SJCRH30 (cell line): ENCODE data around the gene RFC2. TPM values are rescaled to one million over a fixed set of nuclear protein-coding genes. Genes with fewer than 3 reads are reported as not detected.
"Not testable (repeated sequence)": the region's sequence is repeated elsewhere in the genome, so short reads cannot be mapped to it uniquely, and the experiment has no call there.

Experiments
- DNase-seq, 2 experiments: peaks; one replicate each; pipeline ENCODE4 v3.0.0-alpha.2; 2015 to 2020
- H3K27ac ChIP-seq: fragments of 250-450 bp; sonication (Bioruptor Pico); 2 replicates; pipeline ENCODE4 v1.5.1; 2020; ENCODE audit warnings: mild to moderate bottlenecking, moderate library complexity
- H3K27me3 ChIP-seq: fragments of 250-450 bp; sonication (Bioruptor Pico); 2 replicates; pipeline ENCODE4 v1.5.1; 2020; ENCODE audit warnings: mild to moderate bottlenecking, moderate library complexity
- H3K36me3 ChIP-seq: fragments of 250-450 bp; sonication (Bioruptor Pico); 2 replicates; pipeline ENCODE4 v1.5.1; 2020; ENCODE audit warnings: mild to moderate bottlenecking, moderate library complexity
- H3K4me1 ChIP-seq: fragments of 250-450 bp; sonication (Bioruptor Pico); 2 replicates; pipeline ENCODE4 v1.5.1; 2020; ENCODE audit warnings: mild to moderate bottlenecking, moderate library complexity
- H3K4me3 ChIP-seq: fragments of 250-450 bp; sonication (Bioruptor Pico); 2 replicates; pipeline ENCODE4 v1.5.1; 2020; ENCODE audit warnings: mild to moderate bottlenecking, moderate library complexity
- H3K9me3 ChIP-seq: fragments of 250-450 bp; sonication (Bioruptor Pico); replicated peaks from 2 replicates; pipeline ENCODE4 v1.5.1; 2020; ENCODE audit warnings: mild to moderate bottlenecking, moderate library complexity
- total RNA-seq: library from RNA; depleted of rRNA; stranded (reverse); fragments of >200 nt; shearing (Covaris generic); gene quantifications from 2 replicates; pipeline ENCODE4 v1.2.3, GENCODE V29; 2014

RFC2 gene
- total RNA-seq, 1 experiment from 2014 or later = 111 TPM

GRCh38 chr7:74246497-74246896 lies 7.7 kb downstream of the RFC2 start:
- Histone ChIP-seq H3K27me3 (no peaks in the 10 kb centered on the region), H3K36me3 (peaks cover 91% of the 10 kb centered on the region), H3K4me3 (no peak overlapping the region), H3K4me1 (no peaks in the 10 kb centered on the region), H3K9me3 (no peaks in the 10 kb centered on the region), H3K27ac (no peak overlapping the region)
- no peak for DNase-seq

- Histone ChIP-seq H3K4me1 (no peaks in the 10 kb centered on the region), H3K36me3 (peaks cover 93% of the 10 kb centered on the region), H3K27me3 (no peaks in the 10 kb centered on the region), H3K9me3 (no peaks in the 10 kb centered on the region), H3K4me3 (no peak overlapping the region), H3K27ac (no peak overlapping the region)
- DNase-seq = no peak
Measured at GRCh38 chr7:74242122-74242443, 12.1 kb downstream of the RFC2 start.

GRCh38 chr7:74240482-74240881 lies 13.7 kb downstream of the RFC2 start:
- Histone ChIP-seq H3K27ac (no peak overlapping the region), H3K4me3 (no peak overlapping the region), H3K36me3 (peaks cover 92% of the 10 kb centered on the region), H3K4me1 (no peaks in the 10 kb centered on the region), H3K27me3 (no peaks in the 10 kb centered on the region), H3K9me3 (no peaks in the 10 kb centered on the region)
- no peak for DNase-seq

- H3K27ac ChIP-seq = no peak overlapping the region
- H3K9me3 ChIP-seq = no peaks in the 10 kb centered on the region
- no peak overlapping the region for H3K4me3 ChIP-seq
- H3K27me3 ChIP-seq = no peaks in the 10 kb centered on the region
- H3K36me3 ChIP-seq = peaks cover 92% of the 10 kb centered on the region
- no peaks in the 10 kb centered on the region for H3K4me1 ChIP-seq
- DNase-seq = no peak
Measured at GRCh38 chr7:74236284-74236683, 17.9 kb downstream of the RFC2 start.

- Histone ChIP-seq H3K27ac (no peak overlapping the region), H3K36me3 (peaks cover 90% of the 10 kb centered on the region), H3K4me1 (no peaks in the 10 kb centered on the region), H3K27me3 (no peaks in the 10 kb centered on the region), H3K4me3 (no peak overlapping the region), H3K9me3 (no peaks in the 10 kb centered on the region)
- no peak for DNase-seq
Measured at GRCh38 chr7:74235518-74236268, 18.5 kb downstream of the RFC2 start.

- H3K27ac ChIP-seq = no peak overlapping the region
- no peaks in the 10 kb centered on the region for H3K4me1 ChIP-seq
- no peaks in the 10 kb centered on the region for H3K9me3 ChIP-seq
- DNase-seq = peak in 1 of 2 experiments; percentile 33
- H3K4me3 ChIP-seq = no peak overlapping the region
- H3K27me3 ChIP-seq = no peaks in the 10 kb centered on the region
- peaks cover 88% of the 10 kb centered on the region for H3K36me3 ChIP-seq
Measured at GRCh38 chr7:74233655-74234285, 20.4 kb downstream of the RFC2 start.

GRCh38 chr7:74231232-74231590 lies 23.0 kb downstream of the RFC2 start:
- H3K27me3 ChIP-seq = no peaks in the 10 kb centered on the region
- H3K9me3 ChIP-seq = no peaks in the 10 kb centered on the region
- peaks cover 69% of the 10 kb centered on the region for H3K36me3 ChIP-seq
- H3K27ac ChIP-seq = no peak overlapping the region
- no peaks in the 10 kb centered on the region for H3K4me1 ChIP-seq
- DNase-seq = no peak
- no peak overlapping the region for H3K4me3 ChIP-seq

GRCh38 chr7:74230446-74231231 lies 23.6 kb downstream of the RFC2 start:
- Histone ChIP-seq H3K4me3 (no peak overlapping the region), H3K36me3 (peaks cover 67% of the 10 kb centered on the region), H3K4me1 (no peaks in the 10 kb centered on the region), H3K27ac (no peak overlapping the region), H3K9me3 (no peaks in the 10 kb centered on the region), H3K27me3 (no peaks in the 10 kb centered on the region)
- no peak for DNase-seq

- Histone ChIP-seq H3K4me3 (no peak overlapping the region), H3K27me3 (no peaks in the 10 kb centered on the region), H3K27ac (no peak overlapping the region), H3K4me1 (peaks cover 3% of the 10 kb centered on the region; the same call in 1 of the 2 replicates), H3K9me3 (no peaks in the 10 kb centered on the region), H3K36me3 (peaks cover 56% of the 10 kb centered on the region)
- no peak for DNase-seq
Measured at GRCh38 chr7:74228951-74229900, 25.0 kb downstream of the RFC2 start.

- Histone ChIP-seq H3K4me3 (no peak overlapping the region), H3K36me3 (peaks cover 32% of the 10 kb centered on the region), H3K9me3 (no peaks in the 10 kb centered on the region), H3K27ac (no peak overlapping the region), H3K27me3 (no peaks in the 10 kb centered on the region), H3K4me1 (peaks cover 11% of the 10 kb centered on the region)
- no peak for DNase-seq
Measured at GRCh38 chr7:74226633-74227032, 27.6 kb downstream of the RFC2 start.

- no peak overlapping the region for H3K4me3 ChIP-seq
- H3K27me3 ChIP-seq = no peaks in the 10 kb centered on the region
- no peak for DNase-seq
- peaks cover 11% of the 10 kb centered on the region for H3K4me1 ChIP-seq
- no peaks in the 10 kb centered on the region for H3K9me3 ChIP-seq
- H3K36me3 ChIP-seq = peaks cover 22% of the 10 kb centered on the region
- no peak overlapping the region for H3K27ac ChIP-seq
Measured at GRCh38 chr7:74225400-74225799, 28.8 kb downstream of the RFC2 start.

GRCh38 chr7:74224907-74225306 lies 29.3 kb downstream of the RFC2 start:
- peaks cover 17% of the 10 kb centered on the region for H3K36me3 ChIP-seq
- not testable (repeated sequence) for H3K9me3 ChIP-seq, H3K4me3 ChIP-seq, H3K27ac ChIP-seq, H3K27me3 ChIP-seq, DNase-seq
- H3K4me1 ChIP-seq = peaks cover 11% of the 10 kb centered on the region

GRCh38 chr7:74224511-74224832 lies 29.7 kb downstream of the RFC2 start:
- no peak overlapping the region for H3K4me3 ChIP-seq
- no peak overlapping the region for H3K27ac ChIP-seq
- no peaks in the 10 kb centered on the region for H3K27me3 ChIP-seq
- H3K9me3 ChIP-seq = no peaks in the 10 kb centered on the region
- peaks cover 11% of the 10 kb centered on the region for H3K4me1 ChIP-seq
- peaks cover 13% of the 10 kb centered on the region for H3K36me3 ChIP-seq
- no peak for DNase-seq

- DNase-seq = peak; percentile 66 to 69
- Histone ChIP-seq H3K4me3 (no peak overlapping the region), H3K9me3 (no peaks in the 10 kb centered on the region), H3K4me1 (peaks cover 11% of the 10 kb centered on the region), H3K27ac (no peak overlapping the region), H3K27me3 (no peaks in the 10 kb centered on the region), H3K36me3 (peaks cover 8% of the 10 kb centered on the region)
Measured at GRCh38 chr7:74223711-74224510, 30.3 kb downstream of the RFC2 start.
